Stimulated activated CD4-positive, alpha-beta T cell treated with anti-CD3 and anti-CD28 coated beads, Interleukin-2, amount 100 ng/mL, for 48 hours (primary cell): ENCODE results near the gene FOXM1.
A peak's percentile ranks its signal among the peaks of the same experiment; 100 is the strongest.
"Not testable (repeated sequence)": the region's sequence is repeated elsewhere in the genome, so short reads cannot be mapped to it uniquely, and the experiment has no call there.

Experiments used
- DNase-seq, 2 donors: peaks; one replicate each; pipeline ENCODE4 v3.0.0-alpha.2; 2020

The FOXM1 gene

GRCh38 chr12:2877953-2878732, 1.2 kb upstream of the FOXM1 start:
- DNase-seq, result peak; percentile 8 to 15

GRCh38 chr12:2876431-2877046, 435 bp downstream of the FOXM1 start:
- DNase-seq, result peak; percentile 21 to 27

GRCh38 chr12:2868986-2869632, 7.9 kb downstream of the FOXM1 start:
- not testable (repeated sequence) for DNase-seq

- no peak for DNase-seq
Measured at GRCh38 chr12:2864198-2864597, 12.8 kb downstream of the FOXM1 start.

GRCh38 chr12:2863402-2863801, 13.6 kb downstream of the FOXM1 start:
- not testable (repeated sequence) for DNase-seq

- DNase-seq, result no peak
Measured at GRCh38 chr12:2862876-2863275, 14.1 kb downstream of the FOXM1 start.

- no peak for DNase-seq
Measured at GRCh38 chr12:2860170-2860569, 16.8 kb downstream of the FOXM1 start.

- DNase-seq, result no peak
Measured at GRCh38 chr12:2858944-2859421, 18.0 kb downstream of the FOXM1 start.

GRCh38 chr12:2858334-2858733, 18.6 kb downstream of the FOXM1 start:
- no peak for DNase-seq

- DNase-seq, result no peak
Measured at GRCh38 chr12:2857576-2857975, 19.4 kb downstream of the FOXM1 start.

- no peak for DNase-seq
Measured at GRCh38 chr12:2857021-2857431, 19.9 kb downstream of the FOXM1 start, which contains the start of gene TEX52. TEX52 (minus strand) TSS chr12:2857039; CDS start chr12:2857026, 13 bp downstream.

- no peak for DNase-seq
Measured at GRCh38 chr12:2856051-2856450, 20.9 kb downstream of the FOXM1 start.

GRCh38 chr12:2855546-2855945, 21.4 kb downstream of the FOXM1 start:
- DNase-seq, result no peak

GRCh38 chr12:2854669-2855453, 22.1 kb downstream of the FOXM1 start:
- no peak for DNase-seq

- DNase-seq, result peak; percentile 45 to 62
Measured at GRCh38 chr12:2853626-2854025, 23.3 kb downstream of the FOXM1 start.

- no peak for DNase-seq
Measured at GRCh38 chr12:2851931-2852330, 25.0 kb downstream of the FOXM1 start.

GRCh38 chr12:2845280-2845679, 31.7 kb downstream of the FOXM1 start:
- no peak for DNase-seq

- no peak for DNase-seq
Measured at GRCh38 chr12:2844786-2845185, 32.2 kb downstream of the FOXM1 start.

- DNase-seq, result no peak
Measured at GRCh38 chr12:2842948-2843347, 34.0 kb downstream of the FOXM1 start.

GRCh38 chr12:2841056-2841650, 35.8 kb downstream of the FOXM1 start:
- DNase-seq, result no peak

- no peak for DNase-seq
Measured at GRCh38 chr12:2836574-2836973, 40.4 kb downstream of the FOXM1 start.

GRCh38 chr12:2835691-2836403, 41.1 kb downstream of the FOXM1 start:
- DNase-seq, result no peak
